H9 (cell line): ENCODE measurements around the gene ACTL7B. TPM values are rescaled to one million over a fixed set of nuclear protein-coding genes. Genes with fewer than 3 reads are reported as not detected.

Experiments used
- DNase-seq: peaks from one replicate; pipeline ENCODE4 v3.0.0-alpha.2; 2017
- H2AFZ ChIP-seq: one replicate; pipeline ENCODE4 v1.6.1; 2013; ENCODE audit warnings: mild to moderate bottlenecking, low read length, control low read depth, moderate library complexity
- H2AK5ac ChIP-seq: 2 replicates; pipeline ENCODE4 v1.6.1; 2013; ENCODE audit warnings: low read length, control low read depth, mixed read lengths; ENCODE audit not compliant: insufficient read length
- H2BK120ac ChIP-seq: one replicate; pipeline ENCODE4 v1.6.1; 2013; ENCODE audit warnings: low read depth, mild to moderate bottlenecking, low read length, control low read depth, inconsistent platforms; ENCODE audit not compliant: poor library complexity, severe bottlenecking
- H2BK12ac ChIP-seq: 2 replicates; pipeline ENCODE4 v1.6.1; 2013; ENCODE audit warnings: low read length, control low read depth, mixed read lengths, low read depth; ENCODE audit not compliant: insufficient read length
- H2BK15ac ChIP-seq: 2 replicates; pipeline ENCODE4 v1.6.1; 2013; ENCODE audit warnings: low read depth, low read length, control low read depth
- H2BK20ac ChIP-seq: one replicate; pipeline ENCODE4 v1.6.1; 2013; ENCODE audit warnings: low read depth, mild to moderate bottlenecking, low read length, control low read depth, inconsistent platforms; ENCODE audit not compliant: poor library complexity, severe bottlenecking
- H2BK5ac ChIP-seq: 2 replicates; pipeline ENCODE4 v1.6.1; 2013; ENCODE audit warnings: low read length, control low read depth, mixed read lengths; ENCODE audit not compliant: insufficient read length
- H3K14ac ChIP-seq: 2 replicates; pipeline ENCODE4 v1.6.1; 2013; ENCODE audit warnings: low read length, control low read depth; ENCODE audit not compliant: insufficient read depth
- H3K18ac ChIP-seq: 2 replicates; pipeline ENCODE4 v1.6.1; 2013; ENCODE audit warnings: low read depth, mild to moderate bottlenecking, mixed read lengths, low read length, control low read depth; ENCODE audit not compliant: insufficient read length
- H3K23ac ChIP-seq: 2 replicates; pipeline ENCODE4 v1.6.1; 2013; ENCODE audit warnings: low read length, control low read depth, mixed read lengths, low read depth; ENCODE audit not compliant: insufficient read length
- H3K23me2 ChIP-seq: 2 replicates; pipeline ENCODE4 v1.6.1; 2013; ENCODE audit warnings: low read depth, mild to moderate bottlenecking, mixed read lengths, low read length, control low read depth; ENCODE audit not compliant: insufficient read length, poor library complexity, severe bottlenecking
- H3K27ac ChIP-seq: 2 replicates; pipeline ENCODE4 v1.5.1; 2013; ENCODE audit warnings: low read length, control low read depth, mixed read lengths, low read depth; ENCODE audit not compliant: insufficient read length
- H3K27me3 ChIP-seq: 2 replicates; pipeline ENCODE4 v1.6.1; 2013; ENCODE audit warnings: low read length, control low read depth, inconsistent platforms; ENCODE audit not compliant: insufficient read depth
- H3K4ac ChIP-seq: 2 replicates; pipeline ENCODE4 v1.6.1; 2013; ENCODE audit warnings: low read depth, mild to moderate bottlenecking, control low read depth, inconsistent platforms, low read length, moderate library complexity
- H3K4me1 ChIP-seq: 2 replicates; pipeline ENCODE4 v1.6.1; 2013; ENCODE audit warnings: low read length, control low read depth, inconsistent platforms; ENCODE audit not compliant: insufficient read depth
- H3K4me2 ChIP-seq: 2 replicates; pipeline ENCODE4 v1.6.1; 2013; ENCODE audit warnings: low read length, control low read depth, mixed read lengths; ENCODE audit not compliant: insufficient read length, insufficient read depth
- H3K56ac ChIP-seq: 2 replicates; pipeline ENCODE4 v1.6.1; 2013; ENCODE audit warnings: low read depth, mild to moderate bottlenecking, mixed read lengths, low read length, control low read depth; ENCODE audit not compliant: insufficient read length
- H3K79me1 ChIP-seq: 2 replicates; pipeline ENCODE4 v1.6.1; 2013; ENCODE audit warnings: low read depth, mild to moderate bottlenecking, moderate library complexity, low read length, control low read depth, inconsistent platforms; ENCODE audit not compliant: insufficient read depth, poor library complexity, severe bottlenecking
- H3K79me2 ChIP-seq: 2 replicates; pipeline ENCODE4 v1.6.1; 2013; ENCODE audit warnings: low read length, control low read depth, inconsistent platforms; ENCODE audit not compliant: insufficient read depth
- H3K9ac ChIP-seq: 2 replicates; pipeline ENCODE4 v1.6.1; 2013; ENCODE audit warnings: low read length, control low read depth, mixed read lengths; ENCODE audit not compliant: insufficient read length; ENCODE audit errors: extremely low read depth
- H3K9me3 ChIP-seq: one replicate; pipeline ENCODE4 v1.6.1; 2013; ENCODE audit warnings: low read depth, low read length, inconsistent platforms; ENCODE audit not compliant: control insufficient read depth
- H3T11ph ChIP-seq: one replicate; pipeline ENCODE4 v1.6.1; 2013; ENCODE audit warnings: mild to moderate bottlenecking, low read length, control low read depth, inconsistent platforms
- H4K20me1 ChIP-seq: one replicate; pipeline ENCODE4 v1.6.1; 2013; ENCODE audit not compliant: control insufficient read depth, insufficient read length, insufficient read depth
- H4K5ac ChIP-seq: 2 replicates; pipeline ENCODE4 v1.6.1; 2013; ENCODE audit warnings: low read depth, mild to moderate bottlenecking, mixed read lengths, low read length, control low read depth; ENCODE audit not compliant: insufficient read length
- H4K8ac ChIP-seq: replicated peaks from 2 replicates; pipeline ENCODE4 v1.6.1; 2013; ENCODE audit warnings: low read length, control low read depth, mixed read lengths, low read depth; ENCODE audit not compliant: insufficient read length
- H4K91ac ChIP-seq: 2 replicates; pipeline ENCODE4 v1.6.1; 2013; ENCODE audit warnings: low read depth, mild to moderate bottlenecking, moderate library complexity, mixed read lengths, low read length, control low read depth; ENCODE audit not compliant: insufficient read length
- H3K27ac Mint-ChIP-seq, 3 experiments: 2 replicates in 2 of 3; 3 replicates in 1 of 3; pipeline ENCODE4 v1.8.0; 2020 to 2021; ENCODE audit warnings: mixed read lengths in 3 of 3, mild to moderate bottlenecking in 1 of 3, moderate library complexity in 1 of 3
- H3K27me3 Mint-ChIP-seq: 2 replicates; pipeline ENCODE4 v1.8.0; 2021; ENCODE audit warnings: low read depth, mild to moderate bottlenecking, moderate library complexity, mixed read lengths
- H3K36me3 Mint-ChIP-seq, 3 experiments: 2 replicates in 2 of 3; 3 replicates in 1 of 3; pipeline ENCODE4 v1.8.0; 2020 to 2021; ENCODE audit warnings: low read depth in 3 of 3, mixed read lengths in 3 of 3; ENCODE audit not compliant: insufficient read depth in 1 of 3
- H3K4me1 Mint-ChIP-seq, 2 experiments: 2 replicates each; pipeline ENCODE4 v1.8.0; 2020; ENCODE audit warnings: mixed read lengths in 2 of 2
- H3K4me3 Mint-ChIP-seq, 2 experiments: 2 replicates in 1 of 2; 3 replicates in 1 of 2; pipeline ENCODE4 v1.8.0; 2020 to 2021; ENCODE audit warnings: mild to moderate bottlenecking in 2 of 2, mixed read lengths in 2 of 2, moderate library complexity in 1 of 2
- H3K9me3 Mint-ChIP-seq, 2 experiments: 2 replicates in 1 of 2; 3 replicates in 1 of 2; pipeline ENCODE4 v1.8.0; 2020; ENCODE audit warnings: mild to moderate bottlenecking in 2 of 2, mixed read lengths in 2 of 2, moderate library complexity in 1 of 2
- CTCF ChIP-seq: fragments of 200-600 bp; sonication (generic); conservative IDR thresholded peaks from 3 replicates; pipeline ENCODE4 v1.8.0; 2021; ENCODE audit warnings: antibody characterized with exemption, mild to moderate bottlenecking
- WGBS: extraction: QIAGEN DNeasy Blood & Tissue Kit; methylation state at CpG from one replicate; pipeline ENCODE4 v1.1.7; 2013; ENCODE audit warnings: missing lambda C conversion rate, low lambda C conversion rate, mixed read lengths; ENCODE audit not compliant: insufficient read length; ENCODE audit errors: extremely low coverage; 5-methylcytosine and 5-hydroxymethylcytosine counted together
- total RNA-seq: library from RNA; stranded (reverse); gene quantifications from 2 replicates; pipeline ENCODE4 v1.2.1, GENCODE V29; 2021

Gene ACTL7B
- total RNA-seq, 1 experiment from 2014 or later: 0.09 TPM

DNA sequence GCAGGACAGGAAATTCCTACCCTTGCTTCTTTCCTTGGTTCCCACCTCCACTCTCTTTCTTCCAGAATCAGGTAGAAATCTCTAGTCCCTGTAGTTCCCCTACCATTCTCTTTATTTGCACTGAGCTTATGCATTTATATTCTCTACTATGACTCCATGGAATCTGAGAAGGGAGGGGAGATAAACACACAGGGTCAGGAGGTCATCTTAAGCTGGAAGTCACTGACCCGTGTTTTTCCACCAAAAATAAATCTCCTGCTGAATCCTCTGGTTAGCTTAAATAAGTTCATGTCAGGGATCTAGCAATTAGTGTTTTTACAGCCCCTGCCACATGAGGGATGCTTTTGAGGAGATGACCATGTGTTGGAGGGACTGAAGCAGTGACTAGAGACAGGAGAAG is 3.7 kb downstream of the ACTL7B start:
- Histone ChIP-seq H3K79me1 (no peaks in the 10 kb centered on the region), H3K18ac (no peak overlapping the region), H3K23me2 (no peaks in the 10 kb centered on the region), H3K79me2 (no peaks in the 10 kb centered on the region), H3T11ph (no peak overlapping the region), H2AFZ (no peak overlapping the region), H3K9me3 (no peaks in the 10 kb centered on the region), H3K9ac (no peak overlapping the region), H3K4me2 (no peak overlapping the region), H3K27me3 (no peaks in the 10 kb centered on the region), H3K4me1 (no peaks in the 10 kb centered on the region), H4K8ac (no peak overlapping the region), H2BK5ac (no peak overlapping the region), H3K23ac (no peak overlapping the region), H3K27ac (no peak overlapping the region), H2BK120ac (no peak overlapping the region), H3K56ac (no peak overlapping the region), H2BK12ac (no peak overlapping the region), H3K4ac (no peak overlapping the region), H4K91ac (no peak overlapping the region), H2BK20ac (no peak overlapping the region), H2AK5ac (no peak overlapping the region), H4K20me1 (no peaks in the 10 kb centered on the region), H4K5ac (no peak overlapping the region), H3K14ac (no peak overlapping the region), H2BK15ac (no peak overlapping the region)
- Mint-ChIP-seq H3K36me3 (no peaks in the 10 kb centered on the region), H3K27ac (no peak overlapping the region), H3K4me3 (no peak overlapping the region), H3K9me3 (no peaks in the 10 kb centered on the region), H3K27me3 (no peaks in the 10 kb centered on the region; the same call in 1 of the 2 replicates), H3K4me1 (no peaks in the 10 kb centered on the region)
- no peak for DNase-seq
- TF ChIP-seq CTCF: no peak
- WGBS: no CpG with 5 or more reads among the region's 1 CpG
